Measurements from ENCODE around the gene WDR5. TPM values are rescaled to one million over a fixed set of nuclear protein-coding genes. Genes with fewer than 3 reads are reported as not detected.

The WDR5 gene
- total and polyA plus RNA-seq, 2 of the 13 experiments (the other 11 are each of a cell fraction or from before 2014, with no cell fraction given), result 34.3 TPM

- TF ChIP-seq PHF8 (CRISPR knock-in tag; IDR thresholded peaks at IDR 0.05) (no peak), KMT2B (CRISPR knock-in tag; IDR thresholded peaks at IDR 0.05) (no peak), SNAPC2 (CRISPR knock-in tag; IDR thresholded peaks at IDR 0.05) (peak; percentile 72; the same call in 1 of the 2 replicates), SOX13 (IDR thresholded peaks at IDR 0.05) (no peak), SOX13 (CRISPR knock-in tag; conservative IDR thresholded peaks at IDR 0.05 in 1 of 2, IDR thresholded peaks at IDR 0.05 in 1 of 2) (no peak), ZNF337 (CRISPR knock-in tag; IDR thresholded peaks at IDR 0.05; ENCODE audit: borderline replicate concordance, low read depth) (no peak), ATF7-NPFF (CRISPR knock-in tag; IDR thresholded peaks at IDR 0.05; ENCODE audit: low read depth) (no peak), RXRB (CRISPR knock-in tag; IDR thresholded peaks at IDR 0.05; ENCODE audit: borderline replicate concordance) (no peak), ZNF883 (CRISPR knock-in tag; IDR thresholded peaks at IDR 0.05; ENCODE audit: not compliant biosample characterization) (no peak), TEAD2 (CRISPR knock-in tag; IDR thresholded peaks at IDR 0.05) (no peak), NFE2L2 (IDR thresholded peaks at IDR 0.05; ENCODE audit: low read length) (no peak), ZSCAN12 (CRISPR knock-in tag; IDR thresholded peaks at IDR 0.05) (no peak), ZNF713 (CRISPR knock-in tag; IDR thresholded peaks at IDR 0.05) (no peak), AFF4 (CRISPR knock-in tag; IDR thresholded peaks at IDR 0.05) (no peak)
- TF ChIP-seq, protein P1, sequence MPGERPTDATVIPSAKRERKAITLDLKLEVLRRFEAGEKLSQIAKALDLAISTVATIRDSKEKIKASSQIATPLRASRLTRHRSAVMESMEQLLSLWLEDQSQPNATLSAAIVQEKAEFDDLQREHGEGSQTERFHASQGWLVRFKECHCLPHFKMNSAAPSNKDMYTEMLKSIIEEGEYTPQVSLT (CRISPR knock-in tag; IDR thresholded peaks at IDR 0.05; ENCODE audit: borderline replicate concordance, low read depth), result no peak
- TF ChIP-seq, protein P2, sequence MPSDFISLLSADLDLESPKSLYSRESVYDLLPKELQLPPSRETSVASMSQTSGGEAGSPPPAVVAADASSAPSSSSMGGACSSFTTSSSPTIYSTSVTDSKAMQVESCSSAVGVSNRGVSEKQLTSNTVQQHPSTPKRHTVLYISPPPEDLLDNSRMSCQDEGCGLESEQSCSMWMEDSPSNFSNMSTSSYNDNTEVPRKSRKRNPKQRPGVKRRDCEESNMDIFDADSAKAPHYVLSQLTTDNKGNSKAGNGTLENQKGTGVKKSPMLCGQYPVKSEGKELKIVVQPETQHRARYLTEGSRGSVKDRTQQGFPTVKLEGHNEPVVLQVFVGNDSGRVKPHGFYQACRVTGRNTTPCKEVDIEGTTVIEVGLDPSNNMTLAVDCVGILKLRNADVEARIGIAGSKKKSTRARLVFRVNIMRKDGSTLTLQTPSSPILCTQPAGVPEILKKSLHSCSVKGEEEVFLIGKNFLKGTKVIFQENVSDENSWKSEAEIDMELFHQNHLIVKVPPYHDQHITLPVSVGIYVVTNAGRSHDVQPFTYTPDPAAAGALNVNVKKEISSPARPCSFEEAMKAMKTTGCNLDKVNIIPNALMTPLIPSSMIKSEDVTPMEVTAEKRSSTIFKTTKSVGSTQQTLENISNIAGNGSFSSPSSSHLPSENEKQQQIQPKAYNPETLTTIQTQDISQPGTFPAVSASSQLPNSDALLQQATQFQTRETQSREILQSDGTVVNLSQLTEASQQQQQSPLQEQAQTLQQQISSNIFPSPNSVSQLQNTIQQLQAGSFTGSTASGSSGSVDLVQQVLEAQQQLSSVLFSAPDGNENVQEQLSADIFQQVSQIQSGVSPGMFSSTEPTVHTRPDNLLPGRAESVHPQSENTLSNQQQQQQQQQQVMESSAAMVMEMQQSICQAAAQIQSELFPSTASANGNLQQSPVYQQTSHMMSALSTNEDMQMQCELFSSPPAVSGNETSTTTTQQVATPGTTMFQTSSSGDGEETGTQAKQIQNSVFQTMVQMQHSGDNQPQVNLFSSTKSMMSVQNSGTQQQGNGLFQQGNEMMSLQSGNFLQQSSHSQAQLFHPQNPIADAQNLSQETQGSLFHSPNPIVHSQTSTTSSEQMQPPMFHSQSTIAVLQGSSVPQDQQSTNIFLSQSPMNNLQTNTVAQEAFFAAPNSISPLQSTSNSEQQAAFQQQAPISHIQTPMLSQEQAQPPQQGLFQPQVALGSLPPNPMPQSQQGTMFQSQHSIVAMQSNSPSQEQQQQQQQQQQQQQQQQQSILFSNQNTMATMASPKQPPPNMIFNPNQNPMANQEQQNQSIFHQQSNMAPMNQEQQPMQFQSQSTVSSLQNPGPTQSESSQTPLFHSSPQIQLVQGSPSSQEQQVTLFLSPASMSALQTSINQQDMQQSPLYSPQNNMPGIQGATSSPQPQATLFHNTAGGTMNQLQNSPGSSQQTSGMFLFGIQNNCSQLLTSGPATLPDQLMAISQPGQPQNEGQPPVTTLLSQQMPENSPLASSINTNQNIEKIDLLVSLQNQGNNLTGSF (CRISPR knock-in tag; IDR thresholded peaks at IDR 0.05), result no peak
- TF ChIP-seq, protein P3, sequence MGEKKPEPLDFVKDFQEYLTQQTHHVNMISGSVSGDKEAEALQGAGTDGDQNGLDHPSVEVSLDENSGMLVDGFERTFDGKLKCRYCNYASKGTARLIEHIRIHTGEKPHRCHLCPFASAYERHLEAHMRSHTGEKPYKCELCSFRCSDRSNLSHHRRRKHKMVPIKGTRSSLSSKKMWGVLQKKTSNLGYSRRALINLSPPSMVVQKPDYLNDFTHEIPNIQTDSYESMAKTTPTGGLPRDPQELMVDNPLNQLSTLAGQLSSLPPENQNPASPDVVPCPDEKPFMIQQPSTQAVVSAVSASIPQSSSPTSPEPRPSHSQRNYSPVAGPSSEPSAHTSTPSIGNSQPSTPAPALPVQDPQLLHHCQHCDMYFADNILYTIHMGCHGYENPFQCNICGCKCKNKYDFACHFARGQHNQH (CRISPR knock-in tag; IDR thresholded peaks at IDR 0.05), result no peak
- TF ChIP-seq, protein P4, sequence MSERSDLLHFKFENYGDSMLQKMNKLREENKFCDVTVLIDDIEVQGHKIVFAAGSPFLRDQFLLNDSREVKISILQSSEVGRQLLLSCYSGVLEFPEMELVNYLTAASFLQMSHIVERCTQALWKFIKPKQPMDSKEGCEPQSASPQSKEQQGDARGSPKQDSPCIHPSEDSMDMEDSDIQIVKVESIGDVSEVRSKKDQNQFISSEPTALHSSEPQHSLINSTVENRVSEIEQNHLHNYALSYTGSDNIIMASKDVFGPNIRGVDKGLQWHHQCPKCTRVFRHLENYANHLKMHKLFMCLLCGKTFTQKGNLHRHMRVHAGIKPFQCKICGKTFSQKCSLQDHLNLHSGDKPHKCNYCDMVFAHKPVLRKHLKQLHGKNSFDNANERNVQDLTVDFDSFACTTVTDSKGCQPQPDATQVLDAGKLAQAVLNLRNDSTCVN (CRISPR knock-in tag; IDR thresholded peaks at IDR 0.05; ENCODE audit: borderline replicate concordance), result no peak; the same call in 1 of the 2 replicates
These were observed 34.0 kb downstream of the WDR5 start (continued) for GRCh38 chr9:134169724-134170401.
